ENCODE data around the gene PLOD1.

GRCh38 chr1:11980676-11980972 lies 46.1 kb downstream of the PLOD1 start:
- TF ChIP-seq CTCF (IDR thresholded peaks at IDR 0.05) (no peak), POLR2A (IDR thresholded peaks at IDR 0.05) (no peak)
